Progenitor cell of endocrine pancreas (in vitro differentiated cells): ENCODE data around the gene BCAS2. TPM values are rescaled to one million over a fixed set of nuclear protein-coding genes. Genes with fewer than 3 reads are reported as not detected.

Experiments
- DNase-seq: peaks from one replicate; pipeline ENCODE4 v3.0.0; 2021; ENCODE audit warnings: low spot score; ENCODE audit not compliant: unreplicated experiment
- H3K27ac Mint-ChIP-seq: 2 replicates; pipeline ENCODE4 v1.8.0; 2021; ENCODE audit warnings: mild to moderate bottlenecking, moderate library complexity, mixed read lengths
- H3K27me3 Mint-ChIP-seq: 2 replicates; pipeline ENCODE4 v1.8.0; 2021; ENCODE audit warnings: mixed read lengths
- H3K36me3 Mint-ChIP-seq: 2 replicates; pipeline ENCODE4 v1.8.0; 2022; ENCODE audit warnings: mixed read lengths; ENCODE audit not compliant: insufficient read depth
- H3K4me1 Mint-ChIP-seq: 2 replicates; pipeline ENCODE4 v1.8.0; 2021; ENCODE audit warnings: low read depth, mixed read lengths
- H3K4me3 Mint-ChIP-seq: 2 replicates; pipeline ENCODE4 v1.8.0; 2021; ENCODE audit warnings: low read depth, mild to moderate bottlenecking, moderate library complexity, mixed read lengths
- H3K9me3 Mint-ChIP-seq: 2 replicates; pipeline ENCODE4 v1.8.0; 2021; ENCODE audit warnings: low read depth, mixed read lengths
- CTCF ChIP-seq: fragments of 200-600 bp; sonication (generic); IDR thresholded peaks from one replicate; pipeline ENCODE4 v1.5.0; 2021; ENCODE audit warnings: antibody characterized with exemption, mild to moderate bottlenecking; ENCODE audit not compliant: unreplicated experiment
- total RNA-seq: library from RNA; stranded (reverse); gene quantifications from 2 replicates; pipeline ENCODE4 v1.2.1, GENCODE V29; 2021

Gene BCAS2
- total RNA-seq, 1 donor from 2014 or later: 58.5 TPM

- Mint-ChIP-seq H3K9me3 (no peaks in the 10 kb centered on the region), H3K27ac (no peak overlapping the region), H3K4me3 (no peak overlapping the region), H3K27me3 (no peaks in the 10 kb centered on the region), H3K4me1 (no peaks in the 10 kb centered on the region), H3K36me3 (peaks cover 1% of the 10 kb centered on the region)
- DNase-seq: no peak
- no peak for TF ChIP-seq CTCF
These were observed 22.1 kb downstream of the BCAS2 start for GRCh38 chr1:114559356-114559755.

GRCh38 chr1:114558544-114558943, 22.9 kb downstream of the BCAS2 start:
- no peaks in the 10 kb centered on the region for H3K4me1 Mint-ChIP-seq
- no peak overlapping the region for H3K4me3 Mint-ChIP-seq
- H3K36me3 Mint-ChIP-seq: no peaks in the 10 kb centered on the region
- no peaks in the 10 kb centered on the region for H3K27me3 Mint-ChIP-seq
- DNase-seq: no peak
- H3K27ac Mint-ChIP-seq: no peak overlapping the region
- TF ChIP-seq CTCF: peak; percentile 56
- no peaks in the 10 kb centered on the region for H3K9me3 Mint-ChIP-seq

- H3K27ac Mint-ChIP-seq: no peak overlapping the region
- H3K4me3 Mint-ChIP-seq: no peak overlapping the region
- no peak for TF ChIP-seq CTCF
- H3K4me1 Mint-ChIP-seq: no peaks in the 10 kb centered on the region
- H3K36me3 Mint-ChIP-seq: no peaks in the 10 kb centered on the region
- no peak for DNase-seq
- no peaks in the 10 kb centered on the region for H3K27me3 Mint-ChIP-seq
- H3K9me3 Mint-ChIP-seq: no peaks in the 10 kb centered on the region
These were observed 26.8 kb downstream of the BCAS2 start for GRCh38 chr1:114554577-114554976.

- no peak overlapping the region for H3K27ac Mint-ChIP-seq
- H3K4me1 Mint-ChIP-seq: no peaks in the 10 kb centered on the region
- DNase-seq: no peak
- no peaks in the 10 kb centered on the region for H3K36me3 Mint-ChIP-seq
- H3K9me3 Mint-ChIP-seq: no peaks in the 10 kb centered on the region
- no peak for TF ChIP-seq CTCF
- H3K27me3 Mint-ChIP-seq: no peaks in the 10 kb centered on the region
- no peak overlapping the region for H3K4me3 Mint-ChIP-seq
These were observed 29.2 kb downstream of the BCAS2 start for GRCh38 chr1:114552106-114552639.

GRCh38 chr1:114551400-114551799, 30.0 kb downstream of the BCAS2 start:
- no peaks in the 10 kb centered on the region for H3K4me1 Mint-ChIP-seq
- no peak overlapping the region for H3K4me3 Mint-ChIP-seq
- H3K27me3 Mint-ChIP-seq: no peaks in the 10 kb centered on the region
- no peak for DNase-seq
- no peak overlapping the region for H3K27ac Mint-ChIP-seq
- no peaks in the 10 kb centered on the region for H3K36me3 Mint-ChIP-seq
- TF ChIP-seq CTCF: no peak
- no peaks in the 10 kb centered on the region for H3K9me3 Mint-ChIP-seq
